SK-N-MC (cell line): ENCODE results near the gene ADAMTS6.

Experiments used
- EZH2 ChIP-seq: fragments of 200-600 bp; sonication (generic); IDR thresholded peaks from one replicate; pipeline ENCODE4 v1.6.1; 2017; ENCODE audit warnings: antibody characterized with exemption
- FOXP2 ChIP-seq: optimal IDR thresholded peaks from 2 replicates; pipeline ENCODE3; 2011; ENCODE audit warnings: mild to moderate bottlenecking, moderate library complexity; ENCODE audit not compliant: insufficient read depth; ENCODE audit errors: extremely low read length, control extremely low read depth
- POLR2AphosphoS5 ChIP-seq: IDR thresholded peaks from 2 replicates; pipeline ENCODE4 v1.6.1; 2012; ENCODE audit warnings: mild to moderate bottlenecking, low read depth, low read length, borderline replicate concordance

DNA sequence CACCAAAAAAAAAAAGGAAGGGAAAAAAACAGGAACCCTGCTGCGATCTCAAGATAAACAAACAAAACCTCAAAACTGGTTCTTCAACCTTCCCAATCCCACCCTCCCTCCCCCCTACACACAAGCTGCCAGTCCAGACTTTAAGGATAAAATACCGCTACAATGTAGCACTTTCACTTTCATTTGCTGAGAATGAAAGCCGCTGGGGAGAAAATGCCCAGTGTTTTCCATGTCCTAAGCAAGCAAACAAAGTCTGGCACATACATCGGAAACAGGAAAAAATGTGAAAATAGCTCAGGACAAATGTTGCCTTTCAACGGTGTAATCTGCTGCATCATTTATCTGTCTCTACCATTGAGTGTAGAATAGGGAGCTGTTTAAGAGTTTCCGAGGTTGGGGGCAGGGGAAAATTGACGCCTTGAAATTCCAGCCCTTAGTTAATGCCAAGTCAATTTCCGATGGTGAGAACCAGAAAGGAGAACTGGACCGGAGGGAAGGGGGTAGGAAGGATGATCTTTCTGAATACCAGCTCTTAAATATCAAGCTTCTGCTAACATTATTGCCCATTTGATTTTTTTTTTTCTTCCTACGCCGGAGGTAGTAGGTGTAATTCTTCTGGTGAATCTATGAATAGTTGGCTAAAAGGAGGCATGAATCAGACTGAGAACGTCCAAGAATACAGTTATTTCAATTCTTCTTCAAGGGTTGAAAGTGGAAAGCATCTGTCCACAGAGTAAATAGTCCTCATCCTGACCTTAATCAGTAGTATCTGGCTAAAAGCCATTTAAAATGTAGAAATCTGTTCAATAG, 1.2 kb upstream of the ADAMTS6 start:
- TF ChIP-seq EZH2, result no peak
- TF ChIP-seq POLR2AphosphoS5, result no peak
- TF ChIP-seq FOXP2, result no peak
